AG09319 (cell line): Measurements from ENCODE around the gene LUC7L3.
"Not testable (repeated sequence)": the region's sequence is repeated elsewhere in the genome, so short reads cannot be mapped to it uniquely, and the experiment has no call there.

Experiments used
- DNase-seq: peaks from one replicate; pipeline ENCODE4 v3.0.0-alpha.2; 2010; ENCODE audit warnings: low read depth; ENCODE audit errors: extremely low read depth
- CTCF ChIP-seq: IDR thresholded peaks from 2 replicates; pipeline ENCODE4 v1.5.1; 2011; ENCODE audit warnings: low read depth, mild to moderate bottlenecking, inconsistent platforms, low read length, moderate library complexity

The LUC7L3 gene

GRCh38 chr17:50803676-50804075 is 84.3 kb downstream of the LUC7L3 start:
- no peak for TF ChIP-seq CTCF
- DNase-seq, result no peak

GRCh38 chr17:50804749-50805475 is 85.5 kb downstream of the LUC7L3 start:
- DNase-seq, result not testable (repeated sequence)

GRCh38 chr17:50805486-50805885 is 86.1 kb downstream of the LUC7L3 start:
- TF ChIP-seq CTCF, result no peak
- DNase-seq, result no peak
